ENCODE measurements around the gene MTMR12. TPM values are rescaled to one million over a fixed set of nuclear protein-coding genes. Genes with fewer than 3 reads are reported as not detected.
"Not testable (repeated sequence)": the region's sequence is repeated elsewhere in the genome, so short reads cannot be mapped to it uniquely, and the experiment has no call there.

The MTMR12 gene
- total RNA-seq, 1 experiment from 2014 or later = 44.5 TPM

- no peaks in the 10 kb centered on the region for H3K9me2 ChIP-seq (ENCODE audit: insufficient read depth)
- peaks cover 10% of the 10 kb centered on the region for H3K4me1 ChIP-seq (replicated peaks; ENCODE audit: insufficient read depth)
- CTCF ChIA-PET = no interaction called here
- POLR2A ChIA-PET (ENCODE audit: unreplicated experiment) = no interaction called here
- DNase-seq = peak in 1 of 2 experiments; percentile 25
- intact Hi-C loops (cut with micrococcal nuclease; ENCODE audit: unreplicated experiment) = loop anchor here (10.0 kb wide), 2 partner anchors 270 to 390 kb away; partner anchors contain the start of gene SUB1
- TF ChIP-seq, protein P1, sequence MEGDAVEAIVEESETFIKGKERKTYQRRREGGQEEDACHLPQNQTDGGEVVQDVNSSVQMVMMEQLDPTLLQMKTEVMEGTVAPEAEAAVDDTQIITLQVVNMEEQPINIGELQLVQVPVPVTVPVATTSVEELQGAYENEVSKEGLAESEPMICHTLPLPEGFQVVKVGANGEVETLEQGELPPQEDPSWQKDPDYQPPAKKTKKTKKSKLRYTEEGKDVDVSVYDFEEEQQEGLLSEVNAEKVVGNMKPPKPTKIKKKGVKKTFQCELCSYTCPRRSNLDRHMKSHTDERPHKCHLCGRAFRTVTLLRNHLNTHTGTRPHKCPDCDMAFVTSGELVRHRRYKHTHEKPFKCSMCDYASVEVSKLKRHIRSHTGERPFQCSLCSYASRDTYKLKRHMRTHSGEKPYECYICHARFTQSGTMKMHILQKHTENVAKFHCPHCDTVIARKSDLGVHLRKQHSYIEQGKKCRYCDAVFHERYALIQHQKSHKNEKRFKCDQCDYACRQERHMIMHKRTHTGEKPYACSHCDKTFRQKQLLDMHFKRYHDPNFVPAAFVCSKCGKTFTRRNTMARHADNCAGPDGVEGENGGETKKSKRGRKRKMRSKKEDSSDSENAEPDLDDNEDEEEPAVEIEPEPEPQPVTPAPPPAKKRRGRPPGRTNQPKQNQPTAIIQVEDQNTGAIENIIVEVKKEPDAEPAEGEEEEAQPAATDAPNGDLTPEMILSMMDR (conservative IDR thresholded peaks at IDR 0.05) = no peak
- no peak for TF ChIP-seq EZH2 (IDR thresholded peaks at IDR 0.05; ENCODE audit: low read depth)
- H2AFZ ChIP-seq = no peak overlapping the region
- no peak overlapping the region for H3K27ac ChIP-seq
- peaks cover 8% of the 10 kb centered on the region; the same call in 1 of the 2 replicates for H3F3A ChIP-seq (ENCODE audit: insufficient read depth, low read depth)
- H3K4me2 ChIP-seq = no peak overlapping the region
- BruUV-seq (replicated peaks) = no TSS peak
- no peaks in the 10 kb centered on the region for H4K20me1 ChIP-seq (ENCODE audit: insufficient read depth)
- no peaks in the 10 kb centered on the region for H3K36me3 ChIP-seq (ENCODE audit: low read depth)
- H3K4me3 ChIP-seq = no peak overlapping the region; the same call in 1 of the 2 replicates
- no peaks in the 10 kb centered on the region for H3K27me3 ChIP-seq (ENCODE audit: insufficient read depth, low read depth)
- no peaks in the 10 kb centered on the region for H3K9me3 ChIP-seq (ENCODE audit: insufficient read depth, low read depth)
- H3K79me2 ChIP-seq (ENCODE audit: low read depth) = peaks cover 24% of the 10 kb centered on the region
These were observed 1.9 kb upstream of the MTMR12 start for GRCh38 chr5:32314658-32315057.

DNA sequence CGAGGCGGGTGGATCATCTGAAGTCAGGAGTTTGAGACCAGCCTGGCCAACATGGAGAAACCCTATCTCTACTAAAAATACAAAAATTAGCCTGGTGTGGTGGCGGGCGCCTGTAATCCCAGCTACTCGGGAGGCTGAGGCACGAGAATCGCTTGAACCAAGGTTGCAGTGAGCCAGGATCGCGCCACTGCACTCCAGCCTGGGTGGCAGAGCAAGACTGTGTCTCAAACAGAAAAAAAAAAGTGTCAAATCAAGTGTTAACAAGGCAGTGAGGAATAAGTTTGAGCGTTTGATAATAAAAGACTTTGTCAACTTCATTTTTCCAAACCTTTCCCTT, 1.4 kb upstream of the MTMR12 start:
- H3K27ac ChIP-seq; H4K20me1 ChIP-seq (ENCODE audit: insufficient read depth); H3K9me2 ChIP-seq (ENCODE audit: insufficient read depth); DNase-seq; H3K9me3 ChIP-seq (ENCODE audit: insufficient read depth, low read depth); H3K27me3 ChIP-seq (ENCODE audit: insufficient read depth, low read depth); BruUV-seq (replicated peaks); H3K4me1 ChIP-seq (replicated peaks; ENCODE audit: insufficient read depth); H3F3A ChIP-seq (ENCODE audit: insufficient read depth, low read depth); H3K36me3 ChIP-seq (ENCODE audit: low read depth): not testable (repeated sequence)
- ChIA-PET CTCF (interaction anchor here (0.6 kb wide), 1 partner anchor 72 kb away, joined by 3 read pairs; no protein-coding TSS in a partner anchor), POLR2A (ENCODE audit: unreplicated experiment) (interaction anchor here (0.6 kb wide), 1 partner anchor 140 kb away, joined by 3 read pairs; the partner anchor contains the start of gene GOLPH3)
- Histone ChIP-seq H3K4me3 (peak overlapping the region; percentile 68; the same call in 1 of the 2 replicates), H3K4me2 (peak overlapping the region; percentile 74), H2AFZ (peak overlapping the region; percentile 94; the same call in 1 of the 2 replicates), H3K79me2 (ENCODE audit: low read depth) (peaks cover 27% of the 10 kb centered on the region)
- intact Hi-C loops (cut with micrococcal nuclease; ENCODE audit: unreplicated experiment) = loop anchor here (10.0 kb wide), 2 partner anchors 271 to 391 kb away; partner anchors contain the start of gene SUB1

GRCh38 chr5:32312197-32312594, 543 bp downstream of the MTMR12 start:
- Histone ChIP-seq H3K9me3 (ENCODE audit: insufficient read depth, low read depth) (no peaks in the 10 kb centered on the region), H3K27me3 (ENCODE audit: insufficient read depth, low read depth) (no peaks in the 10 kb centered on the region), H3K4me2 (peak overlapping the region; percentile 99), H3K36me3 (ENCODE audit: low read depth) (no peaks in the 10 kb centered on the region), H3F3A (ENCODE audit: insufficient read depth, low read depth) (peaks cover 8% of the 10 kb centered on the region; the same call in 1 of the 2 replicates), H3K4me1 (replicated peaks; ENCODE audit: insufficient read depth) (peaks cover 10% of the 10 kb centered on the region), H3K9me2 (ENCODE audit: insufficient read depth) (no peaks in the 10 kb centered on the region), H2AFZ (peak overlapping the region; percentile 99), H3K27ac (no peak overlapping the region), H3K79me2 (ENCODE audit: low read depth) (peaks cover 43% of the 10 kb centered on the region), H4K20me1 (ENCODE audit: insufficient read depth) (no peaks in the 10 kb centered on the region), H3K4me3 (peak overlapping the region; percentile 91)
- POLR2A ChIA-PET (ENCODE audit: unreplicated experiment) = interaction anchor here (0.7 kb wide), 1 partner anchor 1033 kb away, joined by 39 read pairs; no protein-coding TSS in a partner anchor
- intact Hi-C loops (cut with micrococcal nuclease; ENCODE audit: unreplicated experiment) = loop anchor here (2.0 to 10.0 kb wide), 3 partner anchors 133 to 393 kb away; partner anchors contain the start of genes SUB1 and ZFR
- CTCF ChIA-PET = interaction anchor here (0.7 kb wide), 1 partner anchor 17 kb away, joined by 3 read pairs; no protein-coding TSS in a partner anchor
- no TSS peak for BruUV-seq (replicated peaks)
- no peak for TF ChIP-seq EZH2 (IDR thresholded peaks at IDR 0.05; ENCODE audit: low read depth)
- TF ChIP-seq, protein P1 (conservative IDR thresholded peaks at IDR 0.05) = no peak
- peak; percentile 43 to 73 for DNase-seq
